Subcutaneous abdominal adipose tissue (tissue), 5 donors: ENCODE data around the gene TAS2R7.

Source experiments
- H3K27ac ChIP-seq: one replicate; pipeline ENCODE4 v1.7.0; 2013; ENCODE audit warnings: low read depth, mild to moderate bottlenecking, inconsistent platforms, low read length, moderate library complexity
- H3K27me3 ChIP-seq, 5 donors: one replicate each; pipeline ENCODE4 v1.7.0; 2013; ENCODE audit warnings: low read length in 5 of 5, inconsistent platforms in 1 of 5; ENCODE audit not compliant: control insufficient read depth in 5 of 5, insufficient read depth in 4 of 5
- H3K36me3 ChIP-seq, 5 donors: one replicate each; pipeline ENCODE4 v1.7.0; 2013; ENCODE audit warnings: low read length in 5 of 5; ENCODE audit not compliant: control insufficient read depth in 5 of 5, insufficient read depth in 5 of 5
- H3K4me1 ChIP-seq, 5 donors: one replicate each; pipeline ENCODE4 v1.7.0; 2013; ENCODE audit warnings: low read length in 5 of 5, mild to moderate bottlenecking in 3 of 5, moderate library complexity in 1 of 5; ENCODE audit not compliant: control insufficient read depth in 5 of 5, insufficient read depth in 5 of 5
- H3K4me3 ChIP-seq, 5 donors: one replicate each; pipeline ENCODE4 v1.7.0; 2013; ENCODE audit warnings: low read length in 5 of 5, low read depth in 1 of 5
- H3K9ac ChIP-seq, 5 donors: one replicate each; pipeline ENCODE4 v1.7.0; 2013; ENCODE audit warnings: low read length in 5 of 5, mild to moderate bottlenecking in 4 of 5, moderate library complexity in 3 of 5
- H3K9me3 ChIP-seq, 5 donors: one replicate each; pipeline ENCODE4 v1.7.0; 2013; ENCODE audit warnings: low read length in 5 of 5; ENCODE audit not compliant: control insufficient read depth in 5 of 5
- donor health status: healthy.
- donor health status: healthy.
- donor health status: healthy.
- donor health status: healthy.
- donor health status: healthy.

TAS2R7 gene, protein sequence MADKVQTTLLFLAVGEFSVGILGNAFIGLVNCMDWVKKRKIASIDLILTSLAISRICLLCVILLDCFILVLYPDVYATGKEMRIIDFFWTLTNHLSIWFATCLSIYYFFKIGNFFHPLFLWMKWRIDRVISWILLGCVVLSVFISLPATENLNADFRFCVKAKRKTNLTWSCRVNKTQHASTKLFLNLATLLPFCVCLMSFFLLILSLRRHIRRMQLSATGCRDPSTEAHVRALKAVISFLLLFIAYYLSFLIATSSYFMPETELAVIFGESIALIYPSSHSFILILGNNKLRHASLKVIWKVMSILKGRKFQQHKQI

DNA sequence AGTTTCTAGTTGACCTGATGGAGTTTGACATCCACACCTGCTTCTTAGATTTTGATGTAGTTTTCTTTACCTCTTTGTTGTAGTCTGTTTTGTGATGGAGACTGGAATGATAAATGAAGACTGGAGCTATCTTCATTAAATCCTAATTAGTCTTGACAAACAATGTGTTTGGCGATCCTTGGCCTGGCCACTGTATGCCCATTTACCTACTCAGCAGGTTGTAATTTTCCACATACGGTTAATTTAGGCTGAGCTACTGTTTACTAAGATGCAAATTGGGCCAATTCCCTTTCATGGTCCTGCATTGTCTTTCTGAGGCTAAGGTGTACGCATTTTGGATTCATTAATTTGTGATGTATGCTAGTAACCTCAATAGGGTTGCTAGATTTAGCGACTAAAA, at the start of gene TAS2R7:
TSS of gene TAS2R7 (minus strand) at position 41 of the 400 bp plus-strand sequence. CDS start 57 bp downstream, outside the sequence.
- Histone ChIP-seq H3K4me3 (no peak within 1 kb of the TSS), H3K4me1 (no peaks in the 10 kb centered on the region), H3K27ac (no peak within 1 kb of the TSS)

DNA sequence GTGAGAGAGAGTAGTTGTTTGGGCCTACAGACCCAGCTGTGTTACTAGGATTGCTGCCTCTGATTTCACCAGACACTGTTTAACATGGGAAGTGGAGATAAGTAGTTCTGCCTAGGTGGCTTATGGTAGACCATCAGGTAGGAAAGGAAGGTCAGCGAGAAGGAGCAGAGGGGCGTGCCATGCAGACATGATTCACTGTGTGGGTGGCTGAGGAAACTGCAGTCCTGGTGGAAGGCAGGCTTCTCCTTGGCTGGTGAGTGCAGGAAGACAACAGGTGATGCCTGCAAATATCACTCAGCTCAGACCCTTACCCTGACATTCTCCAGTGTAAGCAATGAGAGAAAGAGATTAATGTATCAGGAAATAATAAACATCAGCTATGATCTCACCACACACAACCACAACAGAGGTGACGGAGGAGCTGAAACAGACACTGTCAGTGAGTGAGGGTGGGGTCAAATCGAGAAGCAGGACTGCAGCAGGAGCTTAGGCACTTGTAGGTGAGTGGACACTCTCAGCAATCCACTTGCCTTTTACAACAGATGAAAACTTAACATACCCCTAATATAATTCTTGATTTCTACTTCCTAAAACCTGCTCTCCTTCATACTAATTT, 48.9 kb upstream of the TAS2R7 start:
- H3K4me3 ChIP-seq = no peak overlapping the region
- H3K27me3 ChIP-seq = no peaks in the 10 kb centered on the region

More for the DNA sequence above, at the start of gene TAS2R7:
- H3K36me3 ChIP-seq = no peaks in the 10 kb centered on the region
- H3K27me3 ChIP-seq = no peaks in the 10 kb centered on the region
- H3K9me3 ChIP-seq = no peaks in the 10 kb centered on the region
- H3K9ac ChIP-seq = no peak within 1 kb of the TSS

DNA sequence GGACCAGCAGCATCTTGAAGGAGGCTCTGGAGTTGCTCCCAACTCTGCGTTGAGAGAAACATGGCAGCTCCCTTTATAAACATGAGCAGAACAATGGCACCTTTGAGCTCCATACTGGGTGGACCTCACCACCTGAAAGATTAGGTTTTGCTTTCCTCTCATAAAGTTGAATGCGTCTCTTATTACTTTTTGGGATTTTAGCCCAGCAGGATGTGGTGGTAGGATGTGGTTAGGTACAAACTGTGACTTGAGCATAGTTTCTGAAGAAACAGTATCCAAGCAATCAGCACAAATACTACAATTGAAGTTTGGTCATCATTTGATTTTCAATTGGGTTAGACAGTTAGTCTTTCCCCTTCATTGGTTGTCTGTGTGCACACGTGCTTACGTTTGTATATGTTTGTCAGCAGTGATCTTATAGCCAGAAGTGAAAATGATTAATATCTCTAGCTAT, 47.0 kb upstream of the TAS2R7 start, which contains the start of gene PRR4:
TSS of gene PRR4 (minus strand) at position 51 of the 454 bp plus-strand sequence. CDS start at position 13, 38 bp downstream.
- Histone ChIP-seq H3K27me3 (no peaks in the 10 kb centered on the region), H3K27ac (no peak within 1 kb of the TSS)

More for the DNA sequence above, 48.9 kb upstream of the TAS2R7 start:
- peaks cover 0 to 28% (median 12%) of the 10 kb centered on the region in 5 donors for H3K36me3 ChIP-seq
- H3K9me3 ChIP-seq = peaks cover 0 to 7% (median 5%) of the 10 kb centered on the region in 5 donors
- H3K9ac ChIP-seq = no peak overlapping the region
- H3K4me1 ChIP-seq = no peaks in the 10 kb centered on the region
- H3K27ac ChIP-seq = no peak overlapping the region

DNA sequence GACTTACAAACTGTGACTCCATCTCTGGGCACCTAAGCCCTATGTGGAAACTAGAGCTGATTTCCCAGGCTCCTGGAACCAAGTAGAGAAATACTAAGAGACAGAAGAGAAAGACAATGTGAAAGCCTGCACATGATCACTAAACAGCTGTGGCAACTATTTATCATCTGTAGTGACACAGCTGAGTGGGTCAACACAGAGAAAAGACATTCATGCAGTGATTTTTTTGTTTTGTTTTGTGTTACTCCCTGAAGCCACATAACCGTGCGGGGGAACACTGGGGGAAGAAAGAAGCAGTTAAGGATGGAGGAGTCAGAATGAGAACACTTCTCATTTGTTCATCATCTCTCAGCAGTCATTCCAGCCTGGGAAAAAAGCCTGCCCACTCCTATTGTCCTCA, 45.3 kb upstream of the TAS2R7 start:
- H3K4me1 ChIP-seq = no peaks in the 10 kb centered on the region
- no peak overlapping the region for H3K9ac ChIP-seq
- H3K9me3 ChIP-seq = no peaks in the 10 kb centered on the region
- H3K27me3 ChIP-seq = no peaks in the 10 kb centered on the region
- H3K4me3 ChIP-seq = no peak overlapping the region
- peaks cover 1 to 26% (median 17%) of the 10 kb centered on the region in 5 donors for H3K36me3 ChIP-seq
- no peak overlapping the region for H3K27ac ChIP-seq

More for the DNA sequence above, 47.0 kb upstream of the TAS2R7 start, which contains the start of gene PRR4:
- H3K36me3 ChIP-seq = peaks cover 0 to 24% (median 12%) of the 10 kb centered on the region in 5 donors
- no peak within 1 kb of the TSS for H3K9ac ChIP-seq
- no peaks in the 10 kb centered on the region for H3K4me1 ChIP-seq
- no peak within 1 kb of the TSS for H3K4me3 ChIP-seq
- H3K9me3 ChIP-seq = no peaks in the 10 kb centered on the region

DNA sequence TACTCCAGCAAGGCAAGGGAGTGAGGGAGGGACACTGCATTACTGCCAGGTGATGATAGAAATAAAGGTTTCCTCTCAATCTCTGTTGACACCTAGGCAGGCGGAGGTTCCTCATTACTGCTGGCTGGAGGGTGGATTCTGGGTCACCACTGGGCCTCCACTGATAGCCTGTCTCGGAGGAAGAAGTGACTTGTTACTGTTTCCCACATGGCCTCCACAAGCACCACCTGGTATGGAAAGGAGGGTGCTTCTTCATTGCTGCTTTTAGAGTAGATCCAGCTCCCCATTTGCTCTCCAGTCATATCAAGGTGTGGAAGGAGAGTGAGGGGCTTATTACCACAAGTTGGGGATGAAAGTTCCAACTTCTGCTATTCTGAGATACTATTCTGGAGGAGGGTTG, 40.4 kb upstream of the TAS2R7 start:
- Histone ChIP-seq H3K4me3 (no peak overlapping the region), H3K9me3 (no peaks in the 10 kb centered on the region), H3K27me3 (no peaks in the 10 kb centered on the region), H3K27ac (no peak overlapping the region), H3K4me1 (no peaks in the 10 kb centered on the region), H3K36me3 (peaks cover 2 to 19% (median 13%) of the 10 kb centered on the region in 5 donors), H3K9ac (no peak overlapping the region)

DNA sequence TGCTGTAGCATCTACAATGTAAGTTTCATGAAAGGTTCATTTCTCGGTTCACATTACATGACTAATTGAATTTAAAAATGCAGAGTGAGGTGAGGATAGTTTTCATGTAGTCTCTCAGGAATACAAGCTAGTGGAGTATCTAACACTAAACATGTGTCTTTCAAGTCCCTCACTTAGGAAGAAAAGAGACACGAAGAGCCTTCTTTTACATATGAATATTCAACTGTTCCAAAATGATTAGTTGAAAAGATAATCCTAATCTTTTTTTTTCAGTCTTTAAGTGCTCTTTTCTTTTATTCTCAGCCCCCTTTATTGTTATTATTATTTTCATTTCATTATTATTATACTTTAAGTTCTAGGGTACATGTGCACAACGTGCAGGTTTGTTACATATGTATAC, 36.0 kb upstream of the TAS2R7 start:
- Histone ChIP-seq H3K9ac (no peak overlapping the region), H3K36me3 (peaks cover 2 to 14% (median 6%) of the 10 kb centered on the region in 5 donors), H3K4me1 (no peaks in the 10 kb centered on the region), H3K9me3 (peaks cover 4 to 8% (median 6%) of the 10 kb centered on the region in 5 donors), H3K4me3 (no peak overlapping the region), H3K27ac (no peak overlapping the region), H3K27me3 (no peaks in the 10 kb centered on the region)

DNA sequence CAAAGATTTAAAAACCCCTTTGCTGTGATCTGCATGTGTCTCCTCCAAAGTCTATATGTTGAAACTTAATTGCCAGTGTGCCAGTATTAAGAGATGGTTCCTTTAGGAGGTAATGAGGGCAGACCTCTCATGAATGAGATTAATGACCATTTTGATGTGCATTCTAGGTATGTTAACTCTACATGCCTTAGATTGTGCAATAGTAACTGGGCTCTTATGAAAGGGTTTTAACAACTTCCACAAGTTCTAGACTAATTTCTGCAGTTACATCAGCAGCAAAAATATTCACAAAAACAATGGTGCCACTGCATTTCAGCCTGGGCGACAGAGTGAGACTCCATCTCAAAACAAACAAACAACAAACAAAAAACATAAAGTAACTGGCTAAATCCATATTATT, 27.6 kb upstream of the TAS2R7 start:
- H3K27me3 ChIP-seq = no peaks in the 10 kb centered on the region
- no peak overlapping the region for H3K9ac ChIP-seq
- no peak overlapping the region for H3K27ac ChIP-seq
- H3K9me3 ChIP-seq = no peaks in the 10 kb centered on the region
- H3K36me3 ChIP-seq = no peaks in the 10 kb centered on the region
- H3K4me1 ChIP-seq = no peaks in the 10 kb centered on the region
- H3K4me3 ChIP-seq = no peak overlapping the region

DNA sequence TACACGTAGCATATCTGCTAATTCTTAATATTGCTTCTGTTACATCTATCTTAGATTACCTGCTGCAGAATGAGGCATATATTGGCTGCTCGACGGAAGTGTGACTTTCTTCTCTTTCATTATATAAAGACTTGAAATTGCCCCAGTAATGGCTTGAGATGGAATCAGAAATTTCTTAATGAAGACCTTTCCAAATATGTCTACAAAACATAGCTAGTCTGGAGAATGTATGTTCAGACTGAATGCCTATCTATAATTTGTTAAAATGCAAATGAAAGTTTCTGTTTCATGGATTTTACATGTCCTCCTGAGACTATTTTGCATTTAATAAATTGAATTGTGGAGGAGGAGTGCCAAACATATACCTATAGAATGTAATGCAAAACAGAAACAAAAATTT, 23.8 kb upstream of the TAS2R7 start, which contains the start of gene TAS2R10:
TSS of gene TAS2R10 (minus strand) at position 101 of the 400 bp plus-strand sequence. CDS start at position 12, 89 bp downstream.
- Histone ChIP-seq H3K27ac (no peak within 1 kb of the TSS), H3K9me3 (no peaks in the 10 kb centered on the region), H3K27me3 (no peaks in the 10 kb centered on the region), H3K4me1 (no peaks in the 10 kb centered on the region), H3K36me3 (peaks cover 0 to 10% (median 0%) of the 10 kb centered on the region in 5 donors), H3K4me3 (no peak within 1 kb of the TSS), H3K9ac (no peak within 1 kb of the TSS)

DNA sequence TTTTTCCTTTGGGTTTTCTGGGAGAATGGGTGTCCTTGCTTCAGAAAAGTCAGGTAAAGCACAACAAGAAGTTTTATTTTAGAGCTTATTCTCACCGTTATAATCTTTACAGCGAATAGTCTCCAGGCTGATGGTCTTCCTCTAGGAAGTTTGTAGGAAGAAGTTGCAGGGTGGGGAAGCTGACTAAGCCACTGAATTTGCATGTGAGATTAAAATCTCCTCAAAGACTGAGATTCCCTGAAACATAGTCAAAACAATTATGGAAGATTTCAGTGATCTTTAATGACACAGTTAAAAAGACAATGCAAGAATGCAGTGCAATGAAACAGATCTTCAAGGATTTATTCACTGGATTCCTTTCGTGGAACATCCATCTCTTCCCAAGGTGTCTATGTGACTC, 22.5 kb upstream of the TAS2R7 start:
- Histone ChIP-seq H3K27me3 (no peaks in the 10 kb centered on the region), H3K4me3 (no peak overlapping the region), H3K9ac (no peak overlapping the region), H3K36me3 (peaks cover 0 to 10% (median 0%) of the 10 kb centered on the region in 5 donors), H3K9me3 (no peaks in the 10 kb centered on the region), H3K27ac (no peak overlapping the region), H3K4me1 (no peaks in the 10 kb centered on the region)
